CD14-positive monocyte (primary cell): ENCODE results near the gene NECAB2. TPM values are rescaled to one million over a fixed set of nuclear protein-coding genes. Genes with fewer than 3 reads are reported as not detected.

Experiments
- DNase-seq, 3 donors: peaks; one replicate each; pipeline ENCODE4 v3.0.0-alpha.2; 2011 to 2022
- H2AFZ ChIP-seq: 2 replicates; pipeline ENCODE4 v1.6.0; 2012; ENCODE audit warnings: mild to moderate bottlenecking, low read depth, low read length, inconsistent platforms; ENCODE audit not compliant: insufficient read depth, poor library complexity, severe bottlenecking
- H3K27ac ChIP-seq, 2 donors: 1 replicate in 1 of 2; 2 replicates in 1 of 2; pipeline ENCODE4 v1.5.1; 2012 to 2013; ENCODE audit warnings: low read length in 2 of 2, control low read depth in 1 of 2, inconsistent platforms in 1 of 2, low read depth in 1 of 2, mild to moderate bottlenecking in 1 of 2
- H3K27me3 ChIP-seq, 2 donors: one replicate each; pipeline versions ENCODE4 v1.6.0 to v1.6.1; 2011 to 2013; ENCODE audit warnings: low read length in 2 of 2; ENCODE audit not compliant: control insufficient read depth in 2 of 2, insufficient read depth in 2 of 2
- H3K36me3 ChIP-seq, 2 donors: replicated peaks in 1 of 2; 1 replicate in 1 of 2; 2 replicates in 1 of 2; pipeline versions ENCODE4 v1.5.1 to v1.6.1; 2012 to 2013; ENCODE audit warnings: low read length in 2 of 2, control low read depth in 1 of 2, inconsistent platforms in 1 of 2, mild to moderate bottlenecking in 1 of 2; ENCODE audit not compliant: insufficient read depth in 2 of 2, control insufficient read depth in 1 of 2
- H3K4me1 ChIP-seq, 2 donors: 1 replicate in 1 of 2; 2 replicates in 1 of 2; pipeline versions ENCODE4 v1.5.1 to v1.6.1; 2012 to 2013; ENCODE audit warnings: low read length in 2 of 2, control low read depth in 1 of 2, inconsistent platforms in 1 of 2, mild to moderate bottlenecking in 1 of 2, moderate library complexity in 1 of 2; ENCODE audit not compliant: insufficient read depth in 2 of 2, control insufficient read depth in 1 of 2
- H3K4me2 ChIP-seq: replicated peaks from 2 replicates; pipeline ENCODE3; 2012; ENCODE audit warnings: low read length, moderate library complexity, mild to moderate bottlenecking; ENCODE audit not compliant: poor library complexity, severe bottlenecking; ENCODE audit errors: extremely low read depth
- H3K4me3 ChIP-seq, 3 experiments: fragments of 200-600 bp in 1 of 3; sonication (generic) in 1 of 3; replicated peaks in 1 of 3; 1 replicate in 2 of 3; 2 replicates in 1 of 3; pipeline ENCODE4 v1.5.1; 2011 to 2013; ENCODE audit warnings: low read length in 3 of 3, mild to moderate bottlenecking in 3 of 3, control low read depth in 2 of 3, low read depth in 2 of 3, inconsistent platforms in 1 of 3, moderate library complexity in 1 of 3
- H3K79me2 ChIP-seq: 2 replicates; pipeline ENCODE4 v1.6.0; 2012; ENCODE audit warnings: mild to moderate bottlenecking, control low read depth, inconsistent platforms, low read length, moderate library complexity; ENCODE audit not compliant: insufficient read depth
- H3K9ac ChIP-seq: 2 replicates; pipeline ENCODE4 v1.6.0; 2017; ENCODE audit warnings: low read length, mild to moderate bottlenecking; ENCODE audit not compliant: insufficient read depth, poor library complexity, severe bottlenecking
- H3K9me3 ChIP-seq, 2 donors: replicated peaks in 1 of 2; 1 replicate in 1 of 2; 2 replicates in 1 of 2; pipeline versions ENCODE4 v1.5.1 to v1.6.1; 2012 to 2013; ENCODE audit warnings: low read length in 2 of 2, control low read depth in 1 of 2; ENCODE audit not compliant: control insufficient read depth in 1 of 2, insufficient read depth in 1 of 2
- H4K20me1 ChIP-seq: 2 replicates; pipeline ENCODE4 v1.6.0; 2012; ENCODE audit warnings: mild to moderate bottlenecking, low read length, control low read depth, moderate library complexity; ENCODE audit not compliant: insufficient read depth
- H3K27ac Mint-ChIP-seq, 7 donors: one replicate each; pipeline ENCODE4 v1.8.0; 2020; ENCODE audit warnings: mild to moderate bottlenecking in 7 of 7, mixed read lengths in 7 of 7, moderate library complexity in 6 of 7, inconsistent platforms in 2 of 7
- H3K27me3 Mint-ChIP-seq, 3 donors: one replicate each; pipeline ENCODE4 v1.8.0; 2021 to 2022; ENCODE audit warnings: low read depth in 3 of 3, mild to moderate bottlenecking in 3 of 3, mixed read lengths in 3 of 3, moderate library complexity in 3 of 3, inconsistent platforms in 1 of 3
- H3K36me3 Mint-ChIP-seq, 2 donors: one replicate each; pipeline ENCODE4 v1.8.0; 2020; ENCODE audit warnings: mixed read lengths in 2 of 2, inconsistent platforms in 1 of 2, mild to moderate bottlenecking in 1 of 2
- H3K4me1 Mint-ChIP-seq: one replicate; pipeline ENCODE4 v1.8.0; 2020; ENCODE audit warnings: mild to moderate bottlenecking, mixed read lengths
- H3K4me3 Mint-ChIP-seq, 2 donors: one replicate each; pipeline ENCODE4 v1.8.0; 2020; ENCODE audit warnings: mild to moderate bottlenecking in 2 of 2, mixed read lengths in 2 of 2, moderate library complexity in 1 of 2
- H3K9me3 Mint-ChIP-seq, 7 donors: one replicate each; pipeline ENCODE4 v1.8.0; 2020 to 2022; ENCODE audit warnings: mixed read lengths in 7 of 7, mild to moderate bottlenecking in 6 of 7, moderate library complexity in 6 of 7, inconsistent platforms in 2 of 7
- CTCF ChIP-seq: fragments of 200-600 bp; IDR thresholded peaks from one replicate; pipeline ENCODE4 v1.8.0; 2022; ENCODE audit warnings: antibody characterized with exemption, mild to moderate bottlenecking
- WGBS: methylation state at CpG from one replicate; pipeline ENCODE4 v1.1.5; 2013; ENCODE audit warnings: missing lambda C conversion rate; ENCODE audit not compliant: insufficient coverage; 5-methylcytosine and 5-hydroxymethylcytosine counted together
- intact Hi-C, 2 donors: fragments of 100-400 bp; cut with micrococcal nuclease; formaldehyde crosslinking; loops; one replicate each; pipeline versions ENCODE4 v1.15.0 to v1.15.1; 2023
- polyA plus RNA-seq, 3 donors: library from polyadenylated mRNA; depleted of rRNA in 1 of 3; unstranded in 2 of 3; stranded (reverse) in 1 of 3; fragments of 300-500 nt in 2 of 3; fragments of >200 nt in 1 of 3; fragmentation: Illumina TruSeq in 2 of 3; gene quantifications; 1 replicate in 2 of 3; 2 replicates in 1 of 3; pipeline ENCODE4 v1.2.3, GENCODE V29; 2012 to 2021

The NECAB2 gene
- polyA plus RNA-seq, 3 donors = 0.33 to 1.4 (median 0.52) TPM

DNA sequence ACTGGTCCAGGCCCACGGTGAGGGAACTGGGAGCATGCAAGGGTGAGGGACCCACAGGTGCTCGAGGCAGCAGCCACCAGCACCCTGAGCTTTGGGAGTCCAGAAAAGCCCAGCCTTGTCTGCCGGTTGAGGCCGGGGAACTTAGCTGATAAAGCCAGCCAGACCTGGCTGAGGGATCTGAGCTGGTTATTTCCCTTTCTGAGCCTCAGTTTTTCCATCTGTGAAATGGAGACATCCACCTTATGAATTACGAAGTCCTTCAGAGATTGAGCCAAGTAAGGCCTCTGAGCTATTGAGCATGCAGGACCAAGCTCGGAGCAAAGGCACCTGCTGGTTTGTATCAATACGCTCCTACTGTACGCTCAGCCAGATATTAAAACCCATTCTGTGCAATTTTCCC, 13.8 kb downstream of the NECAB2 start:
- Histone ChIP-seq H4K20me1 (no peaks in the 10 kb centered on the region), H3K27me3 (peaks cover 2 to 3% of the 10 kb centered on the region in 2 donors), H2AFZ (no peak overlapping the region), H3K79me2 (no peaks in the 10 kb centered on the region), H3K27ac (no peak overlapping the region), H3K4me1 (no peaks in the 10 kb centered on the region), H3K36me3 (no peaks in the 10 kb centered on the region), H3K9ac (no peak overlapping the region), H3K4me2 (no peak overlapping the region), H3K9me3 (peaks cover 19 to 29% of the 10 kb centered on the region in 2 donors), H3K4me3 (no peak overlapping the region)
- 99% methylated on average over 8 of the region's 8 CpGs for WGBS
- no peak overlapping the region for H3K4me3 Mint-ChIP-seq
- no peaks in the 10 kb centered on the region for H3K36me3 Mint-ChIP-seq
- H3K27me3 Mint-ChIP-seq = peaks cover 11 to 31% (median 19%) of the 10 kb centered on the region in 3 donors
- intact Hi-C loops = no loop called here
- H3K4me1 Mint-ChIP-seq = no peaks in the 10 kb centered on the region
- H3K27ac Mint-ChIP-seq = no peak overlapping the region
- DNase-seq = no peak
- peaks cover 12 to 32% (median 23%) of the 10 kb centered on the region in 7 donors for H3K9me3 Mint-ChIP-seq
- no peak for TF ChIP-seq CTCF

DNA sequence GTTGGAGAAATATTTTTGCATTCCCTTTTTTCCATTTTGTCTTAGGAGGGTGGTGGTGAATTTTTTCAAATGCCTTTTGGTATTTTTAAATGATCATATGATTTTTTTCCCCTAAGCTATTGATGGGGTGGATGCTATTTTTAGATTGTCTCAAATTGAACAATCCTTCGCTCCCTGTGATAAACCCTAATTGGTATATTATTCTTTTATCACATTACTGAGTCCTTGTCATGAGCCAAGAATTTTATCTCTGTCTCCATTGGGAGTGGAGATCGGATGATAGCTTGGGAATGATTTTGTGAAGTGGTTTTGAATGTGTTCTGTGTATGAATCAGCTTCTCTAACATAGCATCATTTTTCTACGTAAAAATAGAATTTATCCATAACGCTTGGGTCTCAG, 15.4 kb downstream of the NECAB2 start:
- WGBS = no CpG with 5 or more reads among the region's 4 CpGs
- H3K27me3 Mint-ChIP-seq = peaks cover 6 to 35% (median 16%) of the 10 kb centered on the region in 3 donors
- H3K36me3 Mint-ChIP-seq = no peaks in the 10 kb centered on the region

More for the DNA sequence above, 15.4 kb downstream of the NECAB2 start:
- Histone ChIP-seq H3K4me1 (no peaks in the 10 kb centered on the region), H3K79me2 (no peaks in the 10 kb centered on the region), H3K27me3 (peaks cover 4 to 5% of the 10 kb centered on the region in 2 donors), H4K20me1 (no peaks in the 10 kb centered on the region), H3K27ac (no peak overlapping the region), H3K9me3 (peaks cover 8 to 17% of the 10 kb centered on the region in 2 donors), H3K4me2 (no peak overlapping the region), H2AFZ (no peak overlapping the region), H3K36me3 (no peaks in the 10 kb centered on the region), H3K4me3 (no peak overlapping the region), H3K9ac (no peak overlapping the region)
- Mint-ChIP-seq H3K4me1 (no peaks in the 10 kb centered on the region), H3K27ac (no peak overlapping the region), H3K4me3 (no peak overlapping the region), H3K9me3 (peaks cover 6 to 18% (median 12%) of the 10 kb centered on the region in 7 donors)
- TF ChIP-seq CTCF = no peak
- intact Hi-C loops = no loop called here
- DNase-seq = no peak
